A204.1 (cell line): Measurements from ENCODE around the gene SIVA1.

Experiments used
- FAIRE-seq: peaks from 2 replicates; lab custom pipeline; 2012; peaks lifted over from hg19 to GRCh38; lab: Jason Lieb, UNC

SIVA1 gene, protein sequence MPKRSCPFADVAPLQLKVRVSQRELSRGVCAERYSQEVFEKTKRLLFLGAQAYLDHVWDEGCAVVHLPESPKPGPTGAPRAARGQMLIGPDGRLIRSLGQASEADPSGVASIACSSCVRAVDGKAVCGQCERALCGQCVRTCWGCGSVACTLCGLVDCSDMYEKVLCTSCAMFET

GRCh38 chr14:104752735-104753527 is at the start of gene SIVA1:
TSS of gene SIVA1 (plus strand) at chr14:104753147. CDS start at chr14:104753202, 55 bp downstream.
- peak; percentile 96 for FAIRE-seq

DNA sequence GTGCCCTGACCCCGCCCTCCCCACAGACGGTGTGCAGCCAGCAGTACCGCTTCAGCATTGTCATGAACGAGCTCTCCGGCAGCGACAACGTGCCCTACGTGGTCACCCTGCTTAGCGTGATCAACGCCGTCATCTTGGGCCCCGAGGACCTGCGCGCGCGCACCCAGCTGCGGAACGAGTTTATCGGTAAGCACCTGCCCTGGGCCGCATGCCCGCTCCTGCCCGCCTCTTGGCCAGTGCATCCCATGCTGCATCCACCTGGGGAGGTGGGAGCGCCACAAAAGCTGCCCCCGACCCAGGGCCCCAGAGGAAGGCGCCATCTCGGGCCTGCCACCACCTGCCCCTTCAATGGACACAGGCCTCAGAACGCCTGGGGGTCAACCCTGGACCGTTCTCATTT is 49.7 kb upstream of the SIVA1 start:
- no peak for FAIRE-seq

- FAIRE-seq: no peak
Measured at GRCh38 chr14:104704252-104704651, 48.7 kb upstream of the SIVA1 start.

- no peak for FAIRE-seq
Measured at GRCh38 chr14:104705340-104706047, 47.5 kb upstream of the SIVA1 start.

- no peak for FAIRE-seq
Measured at GRCh38 chr14:104706733-104707607, 46.0 kb upstream of the SIVA1 start.

DNA sequence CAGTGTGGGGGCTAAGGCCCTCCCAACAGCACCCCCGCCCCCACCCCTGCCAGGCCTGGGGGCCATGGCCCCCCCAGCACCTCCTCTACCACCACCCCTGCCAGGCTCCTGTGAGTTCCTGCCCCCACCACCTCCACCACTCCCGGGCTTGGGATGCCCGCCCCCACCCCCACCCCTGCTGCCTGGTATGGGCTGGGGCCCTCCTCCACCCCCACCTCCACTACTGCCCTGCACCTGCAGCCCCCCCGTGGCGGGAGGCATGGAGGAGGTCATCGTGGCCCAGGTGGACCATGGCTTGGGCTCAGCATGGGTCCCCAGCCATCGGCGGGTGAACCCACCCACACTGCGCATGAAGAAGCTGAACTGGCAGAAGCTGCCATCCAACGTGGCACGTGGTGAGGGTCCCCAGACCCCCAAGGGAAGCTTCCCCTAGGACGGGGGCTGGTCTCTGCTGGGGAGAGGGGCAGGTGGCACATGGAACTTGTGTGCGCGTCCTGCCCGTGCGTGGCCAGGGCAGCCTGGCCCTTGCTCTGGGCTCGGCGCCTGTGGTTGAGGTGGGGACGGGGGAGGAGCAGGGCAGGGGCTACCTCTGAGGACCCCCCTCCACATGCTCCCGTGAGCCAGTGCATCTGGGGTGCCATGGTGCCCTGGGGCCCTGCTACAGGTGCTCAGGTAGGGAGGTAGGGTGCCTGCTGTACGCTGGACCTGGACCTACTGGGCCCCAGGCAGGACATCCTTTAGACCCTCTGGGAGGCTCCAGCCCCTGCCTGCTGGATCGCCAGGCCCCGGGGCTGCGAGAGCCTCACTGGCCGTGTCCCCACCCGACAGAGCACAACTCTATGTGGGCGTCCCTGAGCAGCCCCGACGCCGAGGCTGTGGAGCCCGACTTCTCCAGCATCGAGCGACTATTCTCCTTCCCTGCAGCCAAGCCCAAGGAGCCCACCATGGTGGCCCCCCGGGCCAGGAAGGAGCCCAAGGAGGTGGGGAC is 45.0 kb upstream of the SIVA1 start:
- FAIRE-seq: no peak

DNA sequence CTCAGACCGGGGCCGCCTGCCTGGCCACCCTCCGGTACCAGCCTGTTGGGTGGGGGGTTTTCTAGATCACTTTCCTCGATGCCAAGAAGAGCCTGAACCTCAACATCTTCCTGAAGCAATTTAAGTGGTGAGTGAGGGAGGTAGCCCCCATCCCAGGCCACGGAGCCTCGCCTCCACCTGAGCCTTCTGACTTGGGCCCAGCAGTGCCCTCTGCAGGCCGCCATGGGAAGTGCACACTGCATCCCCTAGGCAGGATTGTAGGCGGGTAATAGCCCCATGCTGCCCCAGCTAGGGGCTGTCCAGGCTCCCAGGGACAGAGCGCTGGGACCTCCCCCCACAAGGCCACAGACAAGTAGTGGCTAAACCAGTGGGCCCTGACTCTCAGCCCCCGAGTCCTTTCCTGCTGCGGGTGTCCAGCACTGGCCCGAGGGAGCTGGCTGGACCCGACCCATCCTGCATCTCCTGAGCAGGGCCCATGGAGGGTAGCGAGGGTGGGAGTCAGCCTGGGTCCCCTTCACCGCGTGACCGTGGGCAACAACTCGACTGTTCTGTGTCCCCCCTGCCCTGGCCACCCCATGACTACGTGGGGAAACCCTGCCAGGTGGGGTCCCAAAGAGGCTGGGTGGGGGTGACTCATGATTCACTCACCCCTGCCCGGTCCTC is 44.2 kb upstream of the SIVA1 start:
- no peak for FAIRE-seq

DNA sequence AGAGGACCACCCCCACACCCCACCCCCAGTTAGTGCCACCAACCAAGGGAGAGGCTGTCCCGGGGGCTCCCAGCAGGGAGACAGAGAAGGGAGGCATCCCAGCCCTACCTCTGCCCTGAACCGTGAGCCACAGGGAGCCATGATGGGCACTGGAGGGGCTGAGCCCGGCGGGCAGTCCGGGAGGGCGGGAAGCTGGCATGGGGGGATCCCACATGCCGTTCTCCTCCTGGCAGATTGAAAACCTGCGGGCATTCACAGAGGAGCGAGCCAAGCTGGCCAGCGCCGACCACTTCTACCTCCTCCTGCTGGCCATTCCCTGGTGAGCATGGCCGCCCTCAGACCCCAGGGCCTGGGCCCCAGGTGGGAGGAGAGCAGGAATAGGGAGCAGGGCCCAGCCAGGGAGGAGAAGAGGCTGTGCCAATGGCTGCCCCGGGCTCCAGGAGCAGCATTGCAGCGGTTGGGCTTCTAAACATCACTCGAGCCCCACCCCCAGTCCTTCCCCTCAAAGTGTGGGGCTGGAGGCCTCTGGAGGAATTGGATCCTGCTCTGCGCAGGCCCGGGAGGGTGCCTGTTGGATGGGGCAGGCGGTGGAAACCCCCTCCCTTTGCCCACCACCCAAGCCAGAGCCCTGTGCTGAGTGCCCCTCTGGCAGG is 43.4 kb upstream of the SIVA1 start:
- FAIRE-seq: no peak

DNA sequence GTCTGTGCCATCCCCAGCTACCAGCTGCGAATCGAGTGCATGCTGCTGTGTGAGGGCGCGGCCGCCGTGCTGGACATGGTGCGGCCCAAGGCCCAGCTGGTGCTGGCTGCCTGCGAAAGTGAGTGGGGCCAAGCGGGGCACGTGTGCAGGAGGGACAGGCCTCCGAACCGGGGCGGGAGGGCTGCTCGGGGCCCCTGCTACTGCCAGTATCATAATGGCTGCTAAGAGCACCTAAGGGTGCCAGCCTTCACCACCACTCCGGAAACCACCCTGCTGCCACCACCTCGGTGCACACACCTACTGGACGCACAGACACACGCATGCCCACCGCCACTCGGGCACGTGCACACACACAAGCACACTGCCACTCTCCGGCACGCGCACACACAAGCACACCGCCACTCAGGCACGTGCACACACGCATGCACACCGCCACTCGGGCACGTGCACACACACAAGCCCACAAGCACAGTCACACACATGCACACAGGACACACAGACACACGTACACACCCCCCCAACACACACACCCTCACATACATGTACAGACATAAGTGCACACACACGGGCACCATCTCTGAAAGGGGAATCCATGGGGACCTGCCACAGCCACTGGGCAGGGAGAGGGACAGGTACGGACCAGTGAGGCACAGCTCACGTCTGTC is 42.7 kb upstream of the SIVA1 start:
- no peak for FAIRE-seq

- FAIRE-seq: no peak
Measured at GRCh38 chr14:104712881-104713734, 39.8 kb upstream of the SIVA1 start.

DNA sequence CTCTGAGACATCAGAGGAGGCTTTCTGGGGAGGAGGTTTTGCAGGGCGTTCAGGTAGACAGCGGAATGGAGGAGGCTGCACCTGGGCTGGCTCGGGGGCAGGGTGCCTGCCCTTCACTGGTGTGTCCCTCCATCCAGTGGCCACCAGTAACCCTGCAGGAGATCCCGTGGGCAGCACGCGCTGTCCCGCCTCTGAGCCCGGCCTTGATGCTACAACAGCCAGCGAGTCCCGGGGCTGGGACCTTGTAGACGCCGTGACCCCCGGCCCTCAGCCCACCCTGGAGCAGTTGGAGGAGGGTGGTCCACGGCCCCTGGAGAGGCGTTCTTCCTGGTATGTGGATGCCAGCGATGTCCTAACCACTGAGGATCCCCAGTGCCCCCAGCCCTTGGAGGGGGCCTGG is 38.9 kb upstream of the SIVA1 start:
- FAIRE-seq: no peak

GRCh38 chr14:104714681-104715080 is 38.3 kb upstream of the SIVA1 start:
- FAIRE-seq: no peak

DNA sequence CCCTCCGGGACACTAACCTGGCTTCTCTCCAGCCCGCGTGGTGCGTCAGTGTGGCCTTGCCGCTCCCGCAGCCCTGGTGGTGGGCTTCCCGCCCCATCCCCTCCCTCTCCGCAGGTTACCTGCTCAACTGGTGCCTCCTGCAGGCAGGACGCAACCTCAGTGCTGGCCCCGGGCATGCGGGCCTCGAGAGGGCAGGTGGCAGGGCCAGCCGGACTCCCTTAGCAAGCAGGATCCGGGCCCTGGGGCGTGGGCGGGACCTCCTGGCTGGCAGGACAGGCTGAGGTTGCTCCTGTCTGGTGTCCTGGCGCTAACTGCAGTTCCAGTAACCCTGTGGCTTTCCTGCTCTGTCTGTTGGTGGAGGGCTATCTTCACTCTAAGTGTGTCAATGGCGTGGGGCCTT is 37.5 kb upstream of the SIVA1 start:
- FAIRE-seq: no peak

DNA sequence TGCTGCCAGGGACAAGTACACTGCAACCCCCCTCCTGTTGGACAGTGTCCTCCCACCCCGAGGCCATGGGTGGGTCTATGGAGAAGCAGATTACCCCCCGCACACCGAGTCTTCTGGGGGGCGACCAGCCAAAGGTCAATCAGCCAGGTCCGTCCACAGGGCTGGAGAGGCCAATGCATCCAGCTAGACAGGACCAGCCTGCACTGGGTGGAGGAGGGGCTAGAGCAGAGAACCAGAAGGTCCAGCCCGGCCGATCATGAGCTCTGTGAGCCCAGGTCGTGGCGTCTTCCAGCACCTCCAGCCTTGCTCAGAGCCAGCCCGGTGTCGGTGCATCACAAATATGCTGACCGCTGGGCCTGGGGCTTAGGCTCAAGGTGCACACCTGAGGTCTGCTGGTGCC is 37.1 kb upstream of the SIVA1 start:
- no peak for FAIRE-seq

DNA sequence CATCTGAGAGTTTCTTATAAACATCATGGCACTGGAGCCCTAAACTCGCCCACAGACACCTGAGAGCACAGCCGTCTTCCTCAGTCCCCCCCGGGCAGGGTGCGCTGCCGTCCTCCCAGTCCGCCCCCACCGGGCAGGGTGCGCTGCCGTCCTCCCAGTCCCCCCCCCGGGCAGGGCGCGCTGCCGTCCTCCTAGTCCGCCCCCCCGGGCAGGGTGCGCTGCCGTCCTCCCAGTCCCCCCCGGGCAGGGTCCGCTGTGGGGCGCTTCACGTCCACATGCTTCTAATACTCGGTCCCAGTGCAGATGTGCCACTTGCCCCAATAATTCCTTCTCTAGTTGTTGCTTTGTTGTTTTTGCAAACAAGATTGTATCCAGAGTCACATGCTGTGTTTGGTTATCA is 35.8 kb upstream of the SIVA1 start:
- FAIRE-seq: no peak

DNA sequence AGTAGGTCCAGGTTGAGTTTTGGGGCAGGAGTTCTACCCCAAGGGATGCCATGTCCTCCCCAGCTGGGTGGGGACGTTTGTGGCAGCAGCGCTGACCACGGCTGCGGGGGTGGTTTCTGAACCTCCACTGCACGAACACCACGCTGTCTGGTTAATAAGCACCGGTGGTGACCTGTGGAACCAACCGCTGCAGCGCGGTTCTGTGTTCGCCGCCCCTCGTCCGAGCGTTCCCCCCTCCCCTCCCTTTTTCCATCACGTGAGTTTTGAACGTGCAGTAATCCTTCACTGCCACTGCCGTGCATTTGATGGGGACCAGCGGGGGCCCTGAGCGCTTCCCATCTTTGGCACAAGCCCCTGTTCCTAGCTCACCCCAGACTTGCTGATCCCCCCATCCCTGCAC is 35.3 kb upstream of the SIVA1 start:
- FAIRE-seq: no peak

DNA sequence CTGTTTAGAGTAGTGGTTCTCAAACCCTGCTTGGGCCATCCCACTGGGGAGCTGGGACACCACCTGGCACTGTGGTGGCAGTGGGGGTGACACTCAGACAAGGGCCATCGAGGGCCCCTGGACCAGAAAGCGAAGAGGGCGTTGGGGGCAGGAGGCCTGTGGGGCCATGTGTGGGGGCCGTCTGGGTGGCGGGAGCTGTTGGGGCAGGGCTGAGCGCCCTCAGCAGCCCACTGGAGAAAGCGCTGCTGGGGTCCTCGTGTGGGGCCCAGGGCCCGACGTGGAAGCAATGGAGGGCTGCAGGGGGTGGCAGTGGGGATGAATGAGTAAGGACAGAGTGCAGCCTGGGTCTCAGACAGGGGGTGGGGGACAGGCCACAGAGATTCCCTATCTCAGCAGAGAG is 34.8 kb upstream of the SIVA1 start:
- no peak for FAIRE-seq

DNA sequence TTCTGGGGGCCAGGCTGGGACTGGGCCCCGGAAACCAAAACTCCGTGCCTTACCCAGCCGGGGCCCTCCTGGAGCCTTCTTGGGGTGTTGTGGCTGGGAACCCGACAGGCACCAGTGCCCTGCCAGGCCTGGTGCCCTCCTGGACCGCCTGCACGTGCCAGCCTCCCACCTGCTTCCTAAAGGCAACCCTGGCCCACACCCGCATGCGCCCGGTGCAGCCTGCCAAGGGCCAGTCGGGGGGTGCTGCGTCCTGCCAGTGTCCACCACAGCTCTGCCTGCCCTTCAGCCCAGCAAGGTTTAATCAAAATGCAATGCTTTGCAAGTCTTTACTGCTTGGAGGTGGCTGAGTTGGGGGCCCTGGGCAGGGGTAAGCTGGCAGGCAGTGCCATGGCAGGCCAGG is 34.1 kb upstream of the SIVA1 start:
- no peak for FAIRE-seq

DNA sequence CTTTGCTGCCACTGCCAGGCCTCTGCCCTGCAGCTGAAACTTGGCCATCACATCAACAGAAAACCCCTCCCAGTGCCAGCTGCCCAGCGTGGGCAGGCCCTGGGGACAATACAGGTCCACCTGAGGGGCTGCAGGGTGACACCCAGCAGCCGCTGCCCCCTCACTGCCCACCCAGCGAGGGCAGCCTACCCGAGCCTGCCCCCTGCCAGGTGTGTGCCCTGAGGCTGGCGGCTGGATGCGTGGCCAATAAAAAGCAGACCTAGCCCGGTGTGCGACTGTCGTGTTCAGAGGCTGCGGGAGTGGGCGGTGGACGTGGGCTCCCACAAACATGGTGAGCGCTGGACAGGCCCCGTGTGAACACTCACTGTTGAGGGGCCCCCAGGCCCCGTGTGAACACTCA is 33.6 kb upstream of the SIVA1 start:
- FAIRE-seq: no peak
